HAP-1 (cell line): Measurements from ENCODE around the gene IFITM10.

Experiments used
- DNase-seq, 2 experiments: peaks; one replicate each; pipeline ENCODE4 v3.0.0-alpha.2; 2016 to 2020; ENCODE audit warnings: low spot score in 2 of 2
- H3K27me3 ChIP-seq: fragments of 250-450 bp; sonication (Bioruptor Pico); 2 replicates; pipeline ENCODE4 v1.5.1; 2020; ENCODE audit warnings: low read depth, mild to moderate bottlenecking, moderate library complexity
- H3K36me3 ChIP-seq: fragments of 250-450 bp; sonication (Bioruptor Pico); replicated peaks from 2 replicates; pipeline ENCODE4 v1.5.1; 2020; ENCODE audit warnings: mild to moderate bottlenecking
- H3K4me1 ChIP-seq: fragments of 250-450 bp; sonication (Bioruptor Pico); 2 replicates; pipeline ENCODE4 v1.5.1; 2020; ENCODE audit warnings: mild to moderate bottlenecking
- H3K4me3 ChIP-seq: fragments of 250-450 bp; sonication (Bioruptor Pico); 2 replicates; pipeline ENCODE4 v1.5.1; 2020; ENCODE audit warnings: mild to moderate bottlenecking, moderate library complexity
- H3K9me3 ChIP-seq: fragments of 250-450 bp; sonication (Bioruptor Pico); 2 replicates; pipeline ENCODE4 v1.5.1; 2020; ENCODE audit warnings: mild to moderate bottlenecking, moderate library complexity
- in situ Hi-C: fragments of 300-500 bp; cut with MboI; formaldehyde crosslinking; loops from 3 replicates; pipeline ENCODE4 v1.14.3; 2020; ENCODE audit warnings: low sequenced_read_pairs, inconsistent platforms, mixed read lengths

The IFITM10 gene

DNA sequence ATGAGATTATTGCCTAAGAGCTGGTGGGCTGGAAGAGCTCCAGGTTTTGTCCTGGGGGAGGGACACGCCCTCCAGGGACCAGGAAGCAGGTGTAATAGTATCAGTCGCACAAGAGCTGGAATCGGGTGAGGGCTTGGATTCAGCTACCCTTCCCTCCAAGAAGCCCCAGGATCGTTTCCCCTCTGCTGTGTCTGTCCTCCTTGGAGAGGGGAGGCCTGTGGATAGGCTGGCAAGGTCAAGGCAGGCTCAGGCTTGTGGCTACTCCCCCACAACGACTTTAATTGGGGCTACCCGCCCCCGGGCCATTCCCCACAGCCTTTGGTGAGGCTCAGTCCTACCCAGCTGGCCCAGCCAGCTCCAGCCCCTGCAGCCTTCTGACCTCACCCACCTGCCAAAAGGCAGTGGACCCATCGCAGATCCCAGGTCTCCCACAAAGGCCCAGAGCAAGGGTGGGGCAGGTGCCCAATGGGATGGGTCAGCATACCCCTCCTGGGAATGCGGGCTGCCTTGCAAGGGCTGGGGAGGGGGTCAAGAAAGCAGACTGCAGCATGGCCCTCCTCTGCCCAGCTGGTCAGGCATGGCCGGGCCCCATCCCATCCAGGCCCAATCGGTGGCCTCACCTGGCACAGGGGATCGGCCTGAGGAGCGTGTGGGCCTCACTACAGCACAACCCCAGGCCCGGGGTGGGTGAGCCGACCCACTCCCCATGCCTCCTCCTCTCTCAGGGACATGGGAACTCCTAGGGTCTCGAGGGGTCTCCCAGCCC lies 12.3 kb upstream of the IFITM10 start:
- peak in 1 of 2 experiments; percentile 40 for DNase-seq

DNA sequence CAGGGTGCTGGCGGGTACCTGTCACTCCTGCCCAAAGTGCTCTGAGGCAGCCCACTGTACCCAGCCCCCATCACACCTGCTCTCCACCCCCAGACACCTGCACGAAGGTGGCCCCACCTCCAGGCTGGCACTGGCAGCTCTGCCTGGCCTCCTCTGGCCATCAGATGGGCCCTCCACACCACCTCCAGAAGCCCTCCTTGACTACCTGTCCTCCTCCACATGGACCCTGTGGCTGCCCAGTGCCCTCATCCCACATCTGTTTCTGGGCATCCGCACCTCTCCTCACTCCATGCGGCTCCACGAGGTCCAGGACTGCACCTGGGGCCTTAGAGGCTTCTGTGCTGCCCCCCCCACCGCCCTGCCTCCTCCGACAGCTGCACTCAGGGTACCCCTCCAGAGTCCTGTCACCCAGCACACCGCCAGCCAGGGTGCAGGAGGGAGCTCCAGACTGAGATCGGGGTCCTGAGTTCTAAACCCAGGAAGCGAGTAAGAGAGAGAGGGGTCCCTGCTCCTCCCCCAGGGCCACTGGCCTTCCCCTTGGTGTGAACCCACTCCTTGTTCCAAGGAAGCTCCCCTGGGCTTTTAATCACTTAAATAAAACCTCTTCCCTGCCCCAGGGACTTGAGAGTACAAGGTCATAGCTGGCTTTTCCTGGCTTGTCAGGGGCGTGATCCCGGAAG lies 11.6 kb upstream of the IFITM10 start:
- in situ Hi-C loops: no loop called here
- H3K4me3 ChIP-seq: no peak overlapping the region

More for the DNA sequence above, 12.3 kb upstream of the IFITM10 start:
- in situ Hi-C loops: no loop called here
- Histone ChIP-seq H3K27me3 (no peaks in the 10 kb centered on the region), H3K4me3 (peak overlapping the region; percentile 59), H3K9me3 (no peaks in the 10 kb centered on the region), H3K36me3 (no peaks in the 10 kb centered on the region), H3K4me1 (0 out of 2 replicates have a peak, but pooled peaks cover 5% of the 10 kb centered on the region)

DNA sequence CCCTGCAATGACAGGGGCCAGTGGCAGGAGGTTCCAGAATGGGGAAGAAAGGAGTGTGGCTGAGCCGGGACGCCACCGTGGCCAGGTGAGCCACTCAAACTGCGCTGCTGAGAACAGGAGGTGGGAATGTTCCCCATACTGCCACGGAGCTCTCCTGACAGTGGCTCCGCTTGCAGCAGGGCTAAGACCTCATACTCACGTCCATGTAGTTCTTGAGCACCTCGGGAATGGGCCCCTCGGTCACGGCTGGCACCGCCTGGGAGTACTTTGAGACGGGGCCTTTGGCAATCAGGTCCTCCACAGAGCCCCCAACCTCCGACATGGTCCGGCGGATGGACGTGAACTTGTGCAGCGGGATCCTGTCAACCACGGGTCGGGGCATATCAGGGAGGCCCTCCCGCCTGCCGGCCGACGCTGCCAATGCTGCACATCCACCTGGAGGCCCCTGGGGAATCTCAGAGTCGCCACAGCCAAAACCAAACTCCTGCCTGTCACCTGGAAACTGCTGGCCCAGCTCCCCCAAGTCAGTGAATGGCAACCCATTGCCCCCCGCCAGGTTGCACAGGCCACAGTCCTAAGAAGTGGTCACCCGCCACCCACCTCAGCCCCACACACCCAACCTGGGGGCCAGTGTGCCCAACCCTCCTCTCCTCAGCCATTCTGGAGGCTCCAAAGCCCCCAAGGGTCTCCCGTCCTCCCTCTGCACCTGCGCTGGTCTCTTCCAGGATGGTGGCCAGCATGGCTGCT lies 10.9 kb upstream of the IFITM10 start:
- Histone ChIP-seq H3K9me3 (no peaks in the 10 kb centered on the region), H3K27me3 (no peaks in the 10 kb centered on the region), H3K36me3 (no peaks in the 10 kb centered on the region), H3K4me3 (no peak overlapping the region), H3K4me1 (0 out of 2 replicates have a peak, but pooled peaks cover 5% of the 10 kb centered on the region)
- no peak for DNase-seq
- in situ Hi-C loops: no loop called here

More for the DNA sequence above, 11.6 kb upstream of the IFITM10 start:
- DNase-seq: no peak
- Histone ChIP-seq H3K4me1 (0 out of 2 replicates have a peak, but pooled peaks cover 5% of the 10 kb centered on the region), H3K36me3 (no peaks in the 10 kb centered on the region), H3K27me3 (no peaks in the 10 kb centered on the region), H3K9me3 (no peaks in the 10 kb centered on the region)

DNA sequence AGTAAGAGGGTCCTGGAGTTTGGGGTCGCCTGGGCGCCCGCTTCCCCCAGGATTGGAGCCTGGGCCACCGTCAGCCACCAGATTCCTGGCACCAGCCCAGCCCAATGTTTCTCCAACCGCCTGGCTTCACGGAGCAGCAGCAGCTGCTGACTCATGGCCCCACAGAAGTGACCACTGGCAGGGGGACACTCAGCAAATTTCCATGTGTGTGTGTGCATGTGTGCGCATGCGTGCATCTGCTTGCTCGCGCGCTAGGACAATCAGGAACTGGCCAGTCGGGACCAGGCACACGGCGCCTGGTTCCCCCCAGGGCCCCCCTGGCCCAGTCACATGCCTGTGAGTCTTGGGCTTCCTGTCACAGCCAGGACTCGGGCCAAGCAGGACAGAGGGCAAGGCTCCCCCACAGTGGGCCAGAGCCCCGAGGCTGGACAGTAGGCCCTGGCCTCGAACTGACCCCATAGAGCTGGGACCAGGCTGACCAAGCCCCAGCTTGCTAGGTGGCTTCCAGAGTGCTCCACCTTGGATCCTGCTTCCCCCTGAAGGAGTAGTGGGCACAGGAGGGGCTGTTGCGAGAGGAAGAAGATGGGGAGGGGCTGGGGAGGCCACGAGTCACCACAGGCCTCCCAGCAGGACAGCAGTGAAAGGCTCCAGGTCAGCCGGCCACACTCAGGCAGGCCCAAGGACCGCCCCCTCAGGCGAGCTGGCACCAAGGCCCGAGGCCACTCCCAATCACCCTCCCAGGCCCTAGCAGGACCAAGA lies 10.1 kb upstream of the IFITM10 start:
- Histone ChIP-seq H3K27me3 (no peaks in the 10 kb centered on the region), H3K36me3 (no peaks in the 10 kb centered on the region; the same call in 1 of the 2 replicates), H3K9me3 (no peaks in the 10 kb centered on the region), H3K4me1 (0 out of 2 replicates have a peak, but pooled peaks cover 5% of the 10 kb centered on the region), H3K4me3 (no peak overlapping the region)
- DNase-seq: no peak
- in situ Hi-C loops: no loop called here

DNA sequence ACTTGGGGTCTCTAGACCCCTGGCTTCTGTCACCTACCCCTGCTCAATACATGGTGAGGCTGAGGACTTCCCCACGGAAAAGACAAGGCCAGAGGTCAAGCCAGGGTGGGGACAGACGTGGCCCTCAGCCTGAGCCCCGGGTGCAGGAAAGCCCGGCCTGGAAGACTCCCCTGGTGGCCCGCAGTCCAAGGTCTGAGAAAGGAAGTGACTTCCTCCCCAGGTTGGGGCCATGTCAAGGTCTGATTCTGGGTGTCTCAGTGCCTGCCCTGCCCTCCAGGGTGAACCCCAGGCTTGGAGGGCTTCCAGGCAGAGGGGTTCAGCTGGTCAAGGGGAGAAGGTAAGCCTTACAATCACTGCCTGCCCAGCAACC lies 9.4 kb upstream of the IFITM10 start:
- no peaks in the 10 kb centered on the region for H3K27me3 ChIP-seq
- H3K4me1 ChIP-seq: 0 out of 2 replicates have a peak, but pooled peaks cover 5% of the 10 kb centered on the region
- H3K4me3 ChIP-seq: no peak overlapping the region
- DNase-seq: no peak
- H3K9me3 ChIP-seq: no peaks in the 10 kb centered on the region
- in situ Hi-C loops: no loop called here
- no peaks in the 10 kb centered on the region; the same call in 1 of the 2 replicates for H3K36me3 ChIP-seq

DNA sequence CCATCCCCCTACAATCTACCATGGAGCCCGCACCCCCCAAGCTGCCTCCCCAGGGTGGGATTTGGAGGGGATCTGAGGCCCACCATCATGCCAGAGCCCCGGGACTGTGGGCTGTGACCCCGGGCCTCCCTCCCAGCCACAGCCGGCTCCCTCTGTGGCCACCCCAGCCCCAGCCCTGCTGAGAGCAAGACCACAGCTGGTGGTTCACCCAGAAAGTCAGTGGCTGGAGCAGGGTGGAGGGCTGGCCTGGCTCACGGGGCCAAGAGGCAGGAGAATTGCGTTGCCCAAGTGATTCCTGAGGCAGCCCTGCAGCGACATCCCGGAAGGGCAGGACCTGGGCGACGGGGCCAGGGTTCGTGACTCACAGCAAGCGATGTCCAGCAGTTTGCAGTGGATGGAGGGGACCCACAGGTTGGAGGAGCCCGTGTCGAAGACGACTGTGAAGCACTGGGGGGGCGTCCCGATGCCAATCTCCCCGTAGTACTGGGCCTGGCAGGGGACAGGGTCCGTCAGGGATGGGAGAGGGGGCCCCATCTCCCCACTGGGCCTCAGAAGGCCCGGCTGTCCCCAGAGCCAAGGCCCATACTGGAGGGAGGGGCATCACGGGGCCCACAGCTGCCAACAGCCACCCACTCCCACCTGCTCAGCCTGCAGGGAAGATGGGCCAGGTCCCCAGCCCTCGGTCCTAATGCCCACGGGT lies 8.9 kb upstream of the IFITM10 start:
- no peaks in the 10 kb centered on the region; the same call in 1 of the 2 replicates for H3K36me3 ChIP-seq

DNA sequence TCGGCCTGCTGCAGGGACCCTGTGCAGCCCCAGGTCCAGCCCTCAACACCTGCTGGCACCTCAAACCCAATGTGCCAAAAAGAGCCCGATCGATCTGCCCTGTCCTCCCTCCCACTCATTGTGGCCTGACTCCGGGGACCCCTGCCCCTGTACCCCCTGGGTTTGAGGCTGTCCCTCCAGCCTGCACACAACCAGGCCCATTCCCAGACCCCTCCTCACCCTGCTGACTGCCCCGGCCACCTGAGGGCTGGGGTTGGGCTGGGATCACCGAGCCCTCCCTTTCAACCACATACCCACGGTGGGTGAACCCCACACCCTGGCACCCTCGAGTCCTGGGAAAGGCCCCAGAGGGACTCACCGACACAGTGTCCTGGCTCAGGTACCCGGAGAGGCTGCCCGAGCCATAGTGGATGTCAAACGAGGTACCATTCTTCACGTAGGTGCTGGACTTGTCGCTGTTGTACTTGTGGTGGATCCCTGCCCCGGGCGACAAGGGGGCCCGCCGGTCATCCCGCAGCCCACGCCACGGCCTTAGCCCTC lies 8.3 kb upstream of the IFITM10 start:
- H3K36me3 ChIP-seq: no peaks in the 10 kb centered on the region; the same call in 1 of the 2 replicates
- in situ Hi-C loops: no loop called here
- H3K4me1 ChIP-seq: 0 out of 2 replicates have a peak, but pooled peaks cover 5% of the 10 kb centered on the region

More for the DNA sequence above, 8.9 kb upstream of the IFITM10 start:
- Histone ChIP-seq H3K9me3 (no peaks in the 10 kb centered on the region), H3K27me3 (no peaks in the 10 kb centered on the region), H3K4me3 (no peak overlapping the region), H3K4me1 (0 out of 2 replicates have a peak, but pooled peaks cover 5% of the 10 kb centered on the region)
- DNase-seq: no peak
- in situ Hi-C loops: no loop called here

DNA sequence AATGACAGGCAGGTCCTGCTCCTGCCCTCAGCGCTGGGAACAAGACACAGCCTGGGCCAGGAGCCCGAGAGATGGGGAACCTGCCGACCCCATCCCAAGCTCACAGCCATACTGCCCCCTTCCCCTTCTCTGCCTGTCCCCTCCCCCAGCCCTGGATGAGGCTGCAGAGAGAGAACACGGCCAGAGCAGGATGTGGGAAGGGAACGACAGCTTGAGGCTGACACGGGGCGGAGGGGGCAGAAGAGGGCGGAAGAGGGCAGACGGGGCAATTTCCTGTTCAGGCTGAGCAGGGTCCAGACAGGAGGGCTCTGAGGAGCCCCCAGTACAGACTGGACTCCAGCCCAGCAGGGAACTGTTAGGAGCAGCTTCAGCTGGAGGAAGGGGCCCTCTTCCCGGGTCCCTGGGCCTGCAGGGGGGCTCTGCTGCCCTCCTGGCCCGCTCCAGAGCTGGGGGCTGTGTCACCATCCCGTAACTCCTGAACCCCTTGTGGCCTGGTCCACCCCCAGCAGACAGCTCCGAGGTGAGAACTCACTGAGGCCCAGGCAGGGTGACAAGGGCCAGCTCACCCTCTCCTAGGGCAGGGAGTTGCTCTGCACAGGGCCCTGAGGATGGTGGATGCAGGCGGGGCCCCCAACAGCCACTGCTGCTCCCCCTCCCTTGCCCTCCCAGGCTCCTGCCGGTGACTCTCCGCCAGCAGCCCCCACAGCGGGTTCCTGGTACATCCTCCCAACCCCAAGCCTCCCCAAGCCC lies 7.6 kb upstream of the IFITM10 start:
- Histone ChIP-seq H3K9me3 (no peaks in the 10 kb centered on the region), H3K4me3 (no peak overlapping the region), H3K4me1 (0 out of 2 replicates have a peak, but pooled peaks cover 5% of the 10 kb centered on the region), H3K27me3 (no peaks in the 10 kb centered on the region), H3K36me3 (no peaks in the 10 kb centered on the region; the same call in 1 of the 2 replicates)
- no peak for DNase-seq
- in situ Hi-C loops: no loop called here

More for the DNA sequence above, 8.3 kb upstream of the IFITM10 start:
- H3K9me3 ChIP-seq: no peaks in the 10 kb centered on the region
- no peak for DNase-seq
- H3K4me3 ChIP-seq: no peak overlapping the region
- no peaks in the 10 kb centered on the region for H3K27me3 ChIP-seq

DNA sequence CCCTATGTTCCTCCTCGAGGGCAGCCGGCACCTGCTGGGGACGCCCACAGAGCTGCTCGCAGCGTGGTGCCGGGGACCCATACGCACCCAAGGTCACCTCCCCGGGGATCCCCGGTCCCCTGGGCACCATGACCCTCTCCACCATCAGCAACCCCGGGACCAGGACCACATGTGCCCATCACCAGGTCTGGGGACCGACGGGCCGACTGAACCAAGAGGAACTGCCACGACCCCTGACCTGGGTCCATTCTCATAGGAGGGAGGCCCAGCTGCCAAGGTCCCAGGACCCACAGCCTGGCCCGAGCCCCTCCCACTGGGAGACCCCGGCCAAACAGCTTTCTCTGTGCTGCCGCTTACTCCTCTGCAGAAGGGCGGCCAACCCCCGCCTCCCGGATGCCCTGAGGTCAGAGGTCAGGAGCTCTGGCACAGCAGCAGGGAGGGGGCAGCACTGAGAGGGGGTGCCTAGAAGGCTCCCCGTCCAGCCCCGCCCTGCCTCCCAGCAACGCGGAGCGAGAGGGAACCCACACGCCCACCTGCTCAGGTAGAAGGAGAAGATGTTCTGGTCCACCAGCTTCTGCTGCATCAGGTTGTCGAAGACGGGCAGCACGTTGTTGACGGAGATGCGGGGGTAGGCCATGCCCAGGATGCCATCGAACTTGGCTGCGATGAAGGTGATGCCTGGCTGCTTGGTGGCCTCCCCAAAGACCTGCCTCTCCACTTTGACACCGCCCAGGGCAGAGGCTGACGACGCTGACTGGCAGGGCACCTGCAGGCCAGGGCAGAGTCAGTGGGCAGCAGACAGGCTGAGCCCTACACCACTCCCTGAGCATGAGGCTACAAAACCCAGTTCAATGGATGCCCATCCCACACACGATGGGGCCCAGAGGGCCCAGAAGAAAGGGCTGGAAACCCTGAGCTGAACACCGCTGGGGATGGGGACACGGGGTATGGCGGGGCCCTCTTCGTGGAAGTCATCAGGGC lies 6.7 kb upstream of the IFITM10 start:
- in situ Hi-C loops: no loop called here
- no peaks in the 10 kb centered on the region for H3K27me3 ChIP-seq
- H3K36me3 ChIP-seq: no peaks in the 10 kb centered on the region; the same call in 1 of the 2 replicates
- H3K4me3 ChIP-seq: no peak overlapping the region
- DNase-seq: no peak
- H3K9me3 ChIP-seq: no peaks in the 10 kb centered on the region
- H3K4me1 ChIP-seq: no peaks in the 10 kb centered on the region

DNA sequence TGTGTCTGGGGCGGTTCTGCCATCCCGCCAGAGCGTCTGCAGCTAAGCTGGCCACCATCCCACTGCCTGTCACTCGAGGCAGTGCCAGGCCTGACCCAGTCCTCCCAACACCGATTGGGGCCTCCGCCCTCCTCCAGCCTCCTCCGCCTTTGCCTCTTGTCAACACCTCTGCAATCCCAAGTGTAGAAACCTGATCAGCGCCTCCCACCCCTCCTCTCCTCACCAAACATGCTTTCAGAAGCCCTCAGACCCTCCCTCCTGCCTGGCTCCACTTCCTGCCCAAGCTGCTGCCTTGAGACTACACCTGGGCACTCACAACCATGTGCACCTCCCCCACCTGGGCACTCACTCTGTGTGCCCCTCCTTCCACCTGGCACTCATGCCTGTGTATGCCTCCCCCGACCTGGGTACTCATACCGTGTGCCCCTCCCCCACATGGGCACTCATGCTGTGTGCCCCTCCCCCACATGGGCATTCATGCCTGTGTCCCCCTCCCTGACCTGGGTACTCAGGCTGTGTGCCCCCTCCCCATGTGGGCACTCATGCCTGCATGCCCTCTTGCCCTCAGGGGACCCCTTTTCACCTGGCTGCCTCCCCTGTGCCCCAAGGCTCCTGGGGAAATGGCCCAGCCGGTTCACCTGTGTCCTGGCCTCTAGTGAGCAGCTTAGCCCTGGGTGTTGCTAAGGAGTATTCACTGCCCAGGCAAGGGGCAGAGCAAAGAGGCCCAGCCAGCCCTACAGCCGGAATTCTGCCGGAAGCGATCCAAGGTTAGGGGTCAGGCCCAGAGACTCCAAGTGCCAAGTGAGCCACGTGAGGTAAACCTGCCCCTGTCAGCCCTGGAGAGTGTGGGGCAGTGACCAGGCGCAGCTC lies 5.5 kb upstream of the IFITM10 start:
- H3K27me3 ChIP-seq: no peaks in the 10 kb centered on the region
- no peaks in the 10 kb centered on the region for H3K4me1 ChIP-seq
- H3K36me3 ChIP-seq: no peaks in the 10 kb centered on the region; the same call in 1 of the 2 replicates
- in situ Hi-C loops: no loop called here
- no peak for DNase-seq
- no peaks in the 10 kb centered on the region for H3K9me3 ChIP-seq
- H3K4me3 ChIP-seq: no peak overlapping the region
